ENCODE measurements around the gene SNAP47. TPM values are rescaled to one million over a fixed set of nuclear protein-coding genes. Genes with fewer than 3 reads are reported as not detected.
A peak's percentile ranks its signal among the peaks of the same experiment; 100 is the strongest.

Gene SNAP47
- total RNA-seq, 1 experiment from 2014 or later: 123 TPM

DNA sequence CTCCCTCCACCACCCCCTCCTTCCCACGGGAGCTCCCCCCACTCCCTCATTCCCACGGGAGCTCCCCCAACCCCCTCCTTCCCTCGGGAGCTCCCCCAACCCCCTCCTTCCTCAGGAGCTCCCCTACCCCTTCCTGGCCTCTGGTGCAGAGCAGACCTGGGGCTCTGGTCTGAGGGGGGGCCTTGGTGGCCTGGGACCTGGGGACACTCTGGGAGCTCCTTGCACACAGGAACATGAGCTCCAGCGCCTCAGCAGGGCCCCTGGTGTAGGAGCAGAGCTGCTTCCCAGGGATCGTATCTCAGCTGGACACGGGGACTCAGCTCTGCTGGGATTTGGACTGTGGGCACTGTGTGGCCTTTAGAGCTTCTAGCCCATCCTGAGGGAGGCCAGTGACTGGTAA is 60.5 kb downstream of the SNAP47 start:
- Histone ChIP-seq H3K4me3 (ENCODE audit: insufficient read depth, low read depth, low read length) (no peak overlapping the region), H3K27me3 (ENCODE audit: control insufficient read depth, insufficient read depth, low read length) (no peaks in the 10 kb centered on the region), H3K36me3 (replicated peaks; ENCODE audit: control insufficient read depth, insufficient read depth, low read length) (no peaks in the 10 kb centered on the region)
- DNase-seq: peak; percentile 35

- no peaks in the 10 kb centered on the region for H3K27me3 ChIP-seq (ENCODE audit: control insufficient read depth, insufficient read depth, low read length)
- H3K4me3 ChIP-seq (ENCODE audit: insufficient read depth, low read depth, low read length): no peak overlapping the region
- H3K36me3 ChIP-seq (replicated peaks; ENCODE audit: control insufficient read depth, insufficient read depth, low read length): no peaks in the 10 kb centered on the region
- DNase-seq: no peak
These were observed 61.2 kb downstream of the SNAP47 start for GRCh38 chr1:227796359-227796915.

DNA sequence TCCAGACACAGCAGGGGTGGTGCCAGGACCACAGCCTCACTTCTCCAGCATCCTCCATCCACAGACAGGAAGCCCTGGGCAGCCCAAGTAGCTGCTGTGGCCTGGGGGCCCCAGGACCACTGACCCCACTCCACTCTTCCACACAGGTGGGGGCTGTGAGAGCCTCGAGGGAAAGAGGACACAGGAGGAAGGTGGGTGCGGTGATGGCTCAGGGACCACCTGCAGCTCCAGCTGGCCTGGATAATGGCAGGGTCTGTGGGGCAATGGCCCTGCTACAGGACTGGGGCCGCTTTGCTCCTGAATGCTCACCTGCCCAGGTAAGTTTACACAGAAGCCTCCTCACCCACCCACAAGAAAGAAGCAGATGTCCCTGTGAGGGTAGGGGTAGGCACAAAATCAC is 61.9 kb downstream of the SNAP47 start:
- no peaks in the 10 kb centered on the region for H3K36me3 ChIP-seq (replicated peaks; ENCODE audit: control insufficient read depth, insufficient read depth, low read length)
- no peak for DNase-seq
- H3K4me3 ChIP-seq (ENCODE audit: insufficient read depth, low read depth, low read length): no peak overlapping the region
- H3K27me3 ChIP-seq (ENCODE audit: control insufficient read depth, insufficient read depth, low read length): no peaks in the 10 kb centered on the region

DNA sequence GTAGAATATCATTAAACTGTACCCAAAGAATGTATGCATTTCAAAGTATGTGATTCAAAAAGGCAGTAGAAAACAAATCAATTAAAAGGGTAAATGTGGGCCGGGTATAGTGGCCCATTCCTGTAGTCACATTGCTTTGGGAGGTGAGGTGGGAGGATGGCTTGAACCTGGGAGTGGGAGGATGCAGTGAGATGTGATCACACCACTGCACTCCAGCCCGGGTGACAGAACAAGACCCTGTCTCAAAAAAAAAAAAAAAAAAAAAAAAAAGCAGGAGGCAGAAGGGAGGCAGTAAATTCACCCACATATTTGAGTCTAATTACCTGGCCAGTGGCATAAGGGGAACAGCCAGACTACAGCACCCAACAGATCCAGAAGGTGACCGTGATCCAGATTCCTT is 62.4 kb downstream of the SNAP47 start:
- no peak for DNase-seq
- Histone ChIP-seq H3K4me3 (ENCODE audit: insufficient read depth, low read depth, low read length) (no peak overlapping the region), H3K36me3 (replicated peaks; ENCODE audit: control insufficient read depth, insufficient read depth, low read length) (no peaks in the 10 kb centered on the region), H3K27me3 (ENCODE audit: control insufficient read depth, insufficient read depth, low read length) (no peaks in the 10 kb centered on the region)

GRCh38 chr1:227798078-227798802 is 63.0 kb downstream of the SNAP47 start:
- Histone ChIP-seq H3K4me3 (ENCODE audit: insufficient read depth, low read depth, low read length) (no peak overlapping the region), H3K27me3 (ENCODE audit: control insufficient read depth, insufficient read depth, low read length) (no peaks in the 10 kb centered on the region), H3K36me3 (replicated peaks; ENCODE audit: control insufficient read depth, insufficient read depth, low read length) (no peaks in the 10 kb centered on the region)
- DNase-seq: no peak

DNA sequence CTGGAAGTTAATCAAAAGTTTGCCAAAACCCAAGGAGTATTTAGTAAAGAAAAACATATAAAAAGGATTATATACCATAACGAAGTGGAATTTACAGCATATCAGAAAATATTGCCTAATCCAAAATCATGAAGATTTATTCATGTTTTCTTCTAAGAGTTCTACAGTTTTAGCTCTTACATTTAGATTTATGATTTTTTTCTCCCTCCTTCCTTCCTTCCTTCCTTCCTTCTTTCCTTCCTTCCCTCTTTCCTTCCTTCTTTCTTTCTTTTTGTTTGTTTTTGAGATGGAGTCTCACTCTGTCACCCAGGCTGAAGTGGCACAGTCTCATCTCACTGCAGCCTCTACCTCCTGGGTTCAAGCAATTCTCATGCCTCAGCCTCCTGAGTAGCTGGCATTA is 64.5 kb downstream of the SNAP47 start:
- Histone ChIP-seq H3K27me3 (ENCODE audit: control insufficient read depth, insufficient read depth, low read length) (no peaks in the 10 kb centered on the region), H3K4me3 (ENCODE audit: insufficient read depth, low read depth, low read length) (no peak overlapping the region), H3K36me3 (replicated peaks; ENCODE audit: control insufficient read depth, insufficient read depth, low read length) (no peaks in the 10 kb centered on the region)
- DNase-seq: no peak

DNA sequence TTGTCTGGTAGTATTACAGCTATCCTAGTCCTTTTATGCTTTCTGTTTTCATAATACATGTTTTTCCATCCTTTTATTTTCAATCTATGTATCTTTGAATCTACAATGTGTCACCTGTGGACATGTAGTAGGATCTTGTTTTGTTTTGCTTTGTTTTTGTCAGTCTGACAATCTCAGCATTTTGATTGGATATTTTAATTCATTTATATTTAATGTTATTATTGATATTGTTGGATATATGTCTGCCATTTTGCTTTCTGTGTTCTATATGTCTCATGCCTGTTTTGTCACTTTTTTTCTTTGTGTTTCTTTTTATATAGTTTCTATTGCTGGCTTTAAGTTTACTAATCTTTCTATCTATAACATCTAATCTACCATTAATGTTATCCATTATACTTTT is 68.7 kb downstream of the SNAP47 start:
- Histone ChIP-seq H3K36me3 (replicated peaks; ENCODE audit: control insufficient read depth, insufficient read depth, low read length) (no peaks in the 10 kb centered on the region), H3K27me3 (ENCODE audit: control insufficient read depth, insufficient read depth, low read length) (no peaks in the 10 kb centered on the region), H3K4me3 (ENCODE audit: insufficient read depth, low read depth, low read length) (no peak overlapping the region)
- no peak for DNase-seq

DNA sequence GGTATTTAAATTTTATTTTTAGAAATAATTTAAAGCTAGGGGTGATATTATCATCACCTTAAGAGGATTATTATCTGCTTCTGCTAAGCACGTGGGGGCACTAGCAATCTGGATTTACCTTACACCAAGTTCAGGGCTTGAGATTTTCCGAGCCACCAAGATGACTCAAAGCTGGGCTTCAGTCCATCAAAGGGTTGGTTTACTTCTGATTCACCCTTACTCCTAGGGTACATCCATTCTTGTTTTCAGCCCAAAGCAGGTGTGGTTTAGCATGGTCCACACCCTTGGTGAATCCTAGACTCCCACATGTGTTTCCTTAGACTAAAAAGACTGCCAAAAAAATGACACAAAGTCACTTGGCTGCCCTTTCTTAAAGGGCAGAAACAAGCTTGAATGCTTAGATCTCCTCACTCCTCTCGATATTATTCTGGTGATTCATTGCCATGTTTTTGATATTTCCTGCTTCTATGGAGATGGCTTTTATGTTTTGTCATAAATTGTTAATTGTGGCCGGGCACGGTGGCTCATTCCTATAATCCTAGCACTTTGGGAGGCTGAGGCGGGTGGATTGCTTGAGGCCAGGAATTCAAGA is 70.5 kb downstream of the SNAP47 start:
- Histone ChIP-seq H3K36me3 (replicated peaks; ENCODE audit: control insufficient read depth, insufficient read depth, low read length) (no peaks in the 10 kb centered on the region), H3K27me3 (ENCODE audit: control insufficient read depth, insufficient read depth, low read length) (no peaks in the 10 kb centered on the region), H3K4me3 (ENCODE audit: insufficient read depth, low read depth, low read length) (no peak overlapping the region)
- DNase-seq: no peak

GRCh38 chr1:227808566-227808965 is 73.3 kb downstream of the SNAP47 start:
- Histone ChIP-seq H3K4me3 (ENCODE audit: insufficient read depth, low read depth, low read length) (no peak overlapping the region), H3K27me3 (ENCODE audit: control insufficient read depth, insufficient read depth, low read length) (no peaks in the 10 kb centered on the region), H3K36me3 (replicated peaks; ENCODE audit: control insufficient read depth, insufficient read depth, low read length) (no peaks in the 10 kb centered on the region)
- no peak for DNase-seq

- no peak for DNase-seq
- Histone ChIP-seq H3K27me3 (ENCODE audit: control insufficient read depth, insufficient read depth, low read length) (no peaks in the 10 kb centered on the region), H3K4me3 (ENCODE audit: insufficient read depth, low read depth, low read length) (no peak overlapping the region), H3K36me3 (replicated peaks; ENCODE audit: control insufficient read depth, insufficient read depth, low read length) (no peaks in the 10 kb centered on the region)
These were observed 73.8 kb downstream of the SNAP47 start for GRCh38 chr1:227809026-227809425.

DNA sequence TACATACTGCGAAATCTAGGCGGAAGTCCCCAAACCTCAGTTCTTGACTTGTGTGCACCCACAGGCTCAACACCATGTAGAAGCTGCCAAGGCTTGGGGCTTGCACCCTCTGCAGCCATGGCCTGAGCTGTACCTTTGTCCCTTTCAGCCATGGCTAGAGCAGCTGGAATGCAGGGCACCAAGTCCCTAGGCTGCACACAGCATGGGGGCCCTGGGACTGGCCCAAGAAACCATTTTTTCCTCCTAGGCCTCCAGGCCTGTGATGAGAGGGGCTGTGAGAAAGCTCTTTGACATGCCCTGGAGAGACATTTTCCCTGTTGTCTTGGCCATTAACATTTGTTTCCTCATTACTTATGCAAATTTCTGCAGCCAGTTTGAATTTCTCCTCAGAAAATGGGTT is 78.7 kb downstream of the SNAP47 start:
- H3K36me3 ChIP-seq (replicated peaks; ENCODE audit: control insufficient read depth, insufficient read depth, low read length): no peaks in the 10 kb centered on the region
- H3K27me3 ChIP-seq (ENCODE audit: control insufficient read depth, insufficient read depth, low read length): no peaks in the 10 kb centered on the region
- no peak for DNase-seq
- no peak overlapping the region for H3K4me3 ChIP-seq (ENCODE audit: insufficient read depth, low read depth, low read length)

DNA sequence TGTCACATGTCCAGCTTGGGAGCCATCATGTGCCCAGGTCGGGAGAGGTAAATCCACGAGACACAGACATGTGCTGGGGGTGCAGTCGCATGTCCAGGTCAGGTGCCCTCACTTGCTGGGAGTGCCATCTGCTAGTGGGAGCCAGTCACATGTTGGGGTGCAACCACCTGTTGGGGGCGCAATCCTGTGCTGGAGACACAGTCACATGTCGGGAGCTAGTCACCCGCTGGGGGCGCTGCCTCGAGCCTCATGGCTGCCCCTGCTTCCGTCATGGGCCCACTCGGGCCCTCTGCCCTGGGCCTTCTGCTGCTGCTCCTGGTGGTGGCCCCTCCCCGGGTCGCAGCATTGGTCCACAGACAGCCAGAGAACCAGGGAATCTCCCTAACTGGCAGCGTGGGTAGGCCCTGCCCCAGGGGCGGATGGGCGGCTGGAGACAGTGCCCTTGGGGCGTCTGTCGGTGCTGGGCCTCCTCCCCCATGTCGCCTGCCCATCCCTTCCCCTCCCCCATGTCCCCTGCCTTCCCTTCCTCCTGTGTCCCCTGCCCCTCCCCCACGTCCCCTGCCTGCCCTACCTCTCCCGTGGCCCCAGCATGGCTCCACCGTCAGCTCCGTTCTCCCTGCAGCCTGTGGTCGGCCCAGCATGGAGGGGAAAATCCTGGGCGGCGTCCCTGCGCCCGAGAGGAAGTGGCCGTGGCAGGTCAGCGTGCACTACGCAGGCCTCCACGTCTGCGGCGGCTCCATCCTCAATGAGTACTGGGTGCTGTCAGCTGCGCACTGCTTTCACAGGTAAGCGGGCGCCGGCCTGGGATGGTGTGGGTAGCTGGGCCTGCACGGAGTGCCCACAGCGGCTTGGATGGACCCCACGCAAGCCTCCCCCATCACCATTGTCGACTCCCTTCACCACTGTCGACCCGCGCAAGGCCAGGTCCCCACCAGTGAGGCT is 80.5 kb downstream of the SNAP47 start, which contains the start of gene PRSS38:
PRSS38 (plus strand) TSS at position 208 of the 942 bp plus-strand sequence; CDS start at position 250, 42 bp downstream.
- no peaks in the 10 kb centered on the region for H3K27me3 ChIP-seq (ENCODE audit: control insufficient read depth, insufficient read depth, low read length)
- no peaks in the 10 kb centered on the region for H3K36me3 ChIP-seq (replicated peaks; ENCODE audit: control insufficient read depth, insufficient read depth, low read length)
- DNase-seq: peak; percentile 19
- H3K4me3 ChIP-seq (ENCODE audit: insufficient read depth, low read depth, low read length): no peak within 1 kb of the TSS

- DNase-seq: no peak
- Histone ChIP-seq H3K4me3 (ENCODE audit: insufficient read depth, low read depth, low read length) (no peak overlapping the region), H3K36me3 (replicated peaks; ENCODE audit: control insufficient read depth, insufficient read depth, low read length) (no peaks in the 10 kb centered on the region), H3K27me3 (ENCODE audit: control insufficient read depth, insufficient read depth, low read length) (no peaks in the 10 kb centered on the region)
These were observed 81.7 kb downstream of the SNAP47 start for GRCh38 chr1:227816750-227817446.

- no peak for DNase-seq
- Histone ChIP-seq H3K36me3 (replicated peaks; ENCODE audit: control insufficient read depth, insufficient read depth, low read length) (no peaks in the 10 kb centered on the region), H3K27me3 (ENCODE audit: control insufficient read depth, insufficient read depth, low read length) (no peaks in the 10 kb centered on the region), H3K4me3 (ENCODE audit: insufficient read depth, low read depth, low read length) (no peak overlapping the region)
These were observed 88.3 kb downstream of the SNAP47 start for GRCh38 chr1:227823537-227823936.
